HEK293T (cell line): ENCODE measurements around the gene ESRRB.
"Not testable (repeated sequence)": the region's sequence is repeated elsewhere in the genome, so short reads cannot be mapped to it uniquely, and the experiment has no call there.

ENCODE experiments used
- ARNT ChIP-seq: fragments of 450-650 bp; IDR thresholded peaks from 2 replicates; pipeline ENCODE4 v1.6.1; 2017; ENCODE audit warnings: mild to moderate bottlenecking
- CTBP1 ChIP-seq: fragments of 450-650 bp; IDR thresholded peaks from 2 replicates; pipeline ENCODE4 v1.6.1; 2016; ENCODE audit warnings: borderline replicate concordance
- ELF4 ChIP-seq: fragments of 450-650 bp; IDR thresholded peaks from 2 replicates; pipeline ENCODE4 v1.6.1; 2017; ENCODE audit warnings: antibody characterized with exemption
- FOXK2 ChIP-seq: fragments of 450-650 bp; IDR thresholded peaks from 2 replicates; pipeline ENCODE4 v1.6.1; 2016; ENCODE audit warnings: mild to moderate bottlenecking
- HDGF ChIP-seq: fragments of 450-650 bp; IDR thresholded peaks from 2 replicates; pipeline ENCODE4 v1.6.1; 2017; ENCODE audit warnings: antibody characterized with exemption, borderline replicate concordance
- L3MBTL2 ChIP-seq: fragments of 450-650 bp; conservative IDR thresholded peaks from 2 replicates; pipeline ENCODE4 v1.6.1; 2016; ENCODE audit warnings: mild to moderate bottlenecking
- LEF1 ChIP-seq: fragments of 450-650 bp; IDR thresholded peaks from 2 replicates; pipeline ENCODE4 v1.6.1; 2017; ENCODE audit warnings: mild to moderate bottlenecking, borderline replicate concordance
- NFRKB ChIP-seq: fragments of 450-650 bp; IDR thresholded peaks from 2 replicates; pipeline ENCODE4 v1.6.1; 2016; ENCODE audit warnings: mild to moderate bottlenecking, moderate library complexity
- SP1 ChIP-seq: fragments of 450-650 bp; IDR thresholded peaks from 2 replicates; pipeline ENCODE4 v1.6.1; 2017
- SUZ12 ChIP-seq: fragments of 450-650 bp; IDR thresholded peaks from 2 replicates; pipeline ENCODE4 v1.6.1; 2016; ENCODE audit warnings: mild to moderate bottlenecking
- TARDBP ChIP-seq: fragments of 450-650 bp; IDR thresholded peaks from 2 replicates; pipeline ENCODE4 v1.6.1; 2016
- ZNF384 ChIP-seq: fragments of 450-650 bp; IDR thresholded peaks from 2 replicates; pipeline ENCODE4 v1.6.1; 2016
- TF ChIP-seq, protein P1 (sequence below): fragments of 450-650 bp; IDR thresholded peaks from 2 replicates; pipeline ENCODE4 v1.6.1; 2016

DNA sequence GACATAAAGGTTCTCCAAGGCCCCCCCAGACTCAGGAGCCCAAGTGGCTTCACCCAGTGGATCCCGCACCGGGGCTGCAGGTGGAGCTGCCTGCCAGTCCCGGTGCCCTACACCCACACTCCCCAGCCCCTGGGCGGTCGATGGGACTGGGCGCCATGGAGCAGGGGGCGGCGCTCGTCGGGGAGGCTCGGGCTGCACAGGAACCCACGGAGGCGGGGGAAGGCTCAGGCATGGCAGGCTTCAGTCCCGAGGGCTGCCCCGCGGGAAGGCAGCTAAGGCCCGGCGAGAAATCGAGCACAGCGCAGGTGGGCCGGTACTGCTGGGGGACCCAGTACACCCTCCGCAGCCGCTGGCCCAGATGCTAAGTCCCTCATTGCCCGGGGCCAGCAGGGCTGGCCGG lies 160.7 kb downstream of the ESRRB start:
- TF ChIP-seq TARDBP, FOXK2, ZNF384, SUZ12, SP1, NFRKB, HDGF, CTBP1, ELF4, L3MBTL2, ARNT, LEF1: not testable (repeated sequence)
- TF ChIP-seq, protein P1, sequence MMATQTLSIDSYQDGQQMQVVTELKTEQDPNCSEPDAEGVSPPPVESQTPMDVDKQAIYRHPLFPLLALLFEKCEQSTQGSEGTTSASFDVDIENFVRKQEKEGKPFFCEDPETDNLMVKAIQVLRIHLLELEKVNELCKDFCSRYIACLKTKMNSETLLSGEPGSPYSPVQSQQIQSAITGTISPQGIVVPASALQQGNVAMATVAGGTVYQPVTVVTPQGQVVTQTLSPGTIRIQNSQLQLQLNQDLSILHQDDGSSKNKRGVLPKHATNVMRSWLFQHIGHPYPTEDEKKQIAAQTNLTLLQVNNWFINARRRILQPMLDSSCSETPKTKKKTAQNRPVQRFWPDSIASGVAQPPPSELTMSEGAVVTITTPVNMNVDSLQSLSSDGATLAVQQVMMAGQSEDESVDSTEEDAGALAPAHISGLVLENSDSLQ, result not testable (repeated sequence)
